Skeletal muscle tissue (tissue), 4 donors: ENCODE results near the gene EPHA6. TPM values are rescaled to one million over a fixed set of nuclear protein-coding genes. Genes with fewer than 3 reads are reported as not detected.

Experiments used
- H3K27ac ChIP-seq: one replicate; pipeline ENCODE4 v1.7.0; 2013; ENCODE audit warnings: mild to moderate bottlenecking, low read depth, low read length, inconsistent platforms
- H3K27me3 ChIP-seq, 3 donors: one replicate each; pipeline ENCODE4 v1.7.0; 2013; ENCODE audit warnings: low read length in 3 of 3; ENCODE audit not compliant: control insufficient read depth in 3 of 3, insufficient read depth in 3 of 3
- H3K36me3 ChIP-seq, 3 donors: one replicate each; pipeline ENCODE4 v1.7.0; 2013; ENCODE audit warnings: low read length in 3 of 3; ENCODE audit not compliant: control insufficient read depth in 3 of 3, insufficient read depth in 3 of 3
- H3K4me1 ChIP-seq, 3 donors: one replicate each; pipeline ENCODE4 v1.7.0; 2013; ENCODE audit warnings: low read length in 3 of 3, mild to moderate bottlenecking in 3 of 3; ENCODE audit not compliant: control insufficient read depth in 3 of 3, insufficient read depth in 3 of 3
- H3K4me3 ChIP-seq, 3 donors: one replicate each; pipeline ENCODE4 v1.7.0; 2013; ENCODE audit warnings: low read length in 3 of 3
- H3K9ac ChIP-seq, 3 donors: one replicate each; pipeline ENCODE4 v1.7.0; 2013; ENCODE audit warnings: low read length in 3 of 3, mild to moderate bottlenecking in 3 of 3, moderate library complexity in 2 of 3, low read depth in 1 of 3
- H3K9me3 ChIP-seq, 3 donors: one replicate each; pipeline ENCODE4 v1.7.0; 2013; ENCODE audit warnings: low read length in 3 of 3; ENCODE audit not compliant: control insufficient read depth in 3 of 3
- total RNA-seq: library from RNA; depleted of rRNA; stranded (reverse); fragments of >200 nt; gene quantifications from one replicate; pipeline ENCODE4 v1.2.3, GENCODE V29; 2014
- donor health status: Osteomylitis.

EPHA6 gene
- total RNA-seq, 1 donor from 2014 or later = 0.52 TPM

DNA sequence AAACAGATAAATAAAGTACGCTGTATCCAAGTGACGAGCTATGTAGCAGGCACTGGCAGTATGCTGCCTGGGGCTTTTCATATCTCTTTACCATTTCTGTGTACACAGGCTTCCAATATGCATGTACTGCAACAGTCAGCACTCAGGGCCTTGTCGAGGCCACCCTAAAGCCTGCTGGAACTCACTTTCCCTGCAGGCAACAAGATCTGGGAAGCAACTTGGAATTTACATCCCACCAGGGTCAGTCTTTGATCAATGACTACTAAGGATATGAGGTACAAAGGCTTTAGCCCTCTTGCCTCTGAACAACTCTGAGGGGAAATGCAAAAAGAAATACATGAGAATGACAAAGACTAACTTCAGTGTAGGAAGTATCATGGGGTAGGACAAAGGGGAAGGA is 848.4 kb downstream of the EPHA6 start:
- Histone ChIP-seq H3K36me3 (no peaks in the 10 kb centered on the region), H3K27ac (no peak overlapping the region), H3K9me3 (no peaks in the 10 kb centered on the region), H3K9ac (no peak overlapping the region), H3K4me1 (no peaks in the 10 kb centered on the region), H3K27me3 (no peaks in the 10 kb centered on the region), H3K4me3 (no peak overlapping the region)

DNA sequence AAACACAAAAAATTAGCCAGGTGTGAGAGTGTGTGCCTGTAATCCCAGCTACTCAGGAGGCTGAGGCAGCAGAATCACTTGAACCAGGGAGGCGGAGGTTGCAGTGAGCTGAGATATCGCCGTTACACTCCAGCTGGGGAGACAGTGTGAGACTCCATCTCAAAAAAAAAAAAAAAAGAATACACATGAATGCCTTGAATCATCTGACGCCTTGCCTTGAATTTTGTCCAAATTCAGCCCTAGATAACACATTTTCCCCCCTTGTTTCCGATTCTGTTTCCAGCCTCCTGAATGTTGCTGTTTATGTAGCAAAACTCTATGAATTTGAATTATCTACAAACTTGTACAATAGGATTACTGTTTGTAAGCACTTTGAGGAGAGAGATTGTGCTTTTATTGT is 851.5 kb downstream of the EPHA6 start:
- Histone ChIP-seq H3K27ac (no peak overlapping the region), H3K4me3 (no peak overlapping the region), H3K9ac (no peak overlapping the region), H3K36me3 (no peaks in the 10 kb centered on the region), H3K4me1 (peaks cover 0 to 2% (median 0%) of the 10 kb centered on the region in 3 donors), H3K27me3 (no peaks in the 10 kb centered on the region), H3K9me3 (no peaks in the 10 kb centered on the region)

DNA sequence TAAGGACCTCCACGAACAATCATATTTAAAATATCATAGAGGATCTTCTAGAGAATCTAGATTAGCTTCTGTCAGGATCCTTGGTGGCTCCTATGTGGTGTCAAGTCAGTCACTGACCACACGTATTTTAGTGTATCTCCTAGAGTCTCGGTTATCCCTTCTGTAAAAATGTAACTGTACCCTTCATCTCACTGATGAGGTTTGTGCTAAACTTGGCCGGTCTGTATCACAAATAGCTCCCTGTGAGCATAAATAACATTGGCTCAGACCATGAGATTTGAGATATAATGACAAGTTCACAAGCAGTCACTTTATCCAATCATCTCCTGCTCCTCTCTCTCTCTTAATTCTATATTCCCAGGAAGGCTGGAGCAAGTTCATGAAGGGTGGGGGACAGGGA is 856.6 kb downstream of the EPHA6 start:
- H3K27me3 ChIP-seq = no peaks in the 10 kb centered on the region

DNA sequence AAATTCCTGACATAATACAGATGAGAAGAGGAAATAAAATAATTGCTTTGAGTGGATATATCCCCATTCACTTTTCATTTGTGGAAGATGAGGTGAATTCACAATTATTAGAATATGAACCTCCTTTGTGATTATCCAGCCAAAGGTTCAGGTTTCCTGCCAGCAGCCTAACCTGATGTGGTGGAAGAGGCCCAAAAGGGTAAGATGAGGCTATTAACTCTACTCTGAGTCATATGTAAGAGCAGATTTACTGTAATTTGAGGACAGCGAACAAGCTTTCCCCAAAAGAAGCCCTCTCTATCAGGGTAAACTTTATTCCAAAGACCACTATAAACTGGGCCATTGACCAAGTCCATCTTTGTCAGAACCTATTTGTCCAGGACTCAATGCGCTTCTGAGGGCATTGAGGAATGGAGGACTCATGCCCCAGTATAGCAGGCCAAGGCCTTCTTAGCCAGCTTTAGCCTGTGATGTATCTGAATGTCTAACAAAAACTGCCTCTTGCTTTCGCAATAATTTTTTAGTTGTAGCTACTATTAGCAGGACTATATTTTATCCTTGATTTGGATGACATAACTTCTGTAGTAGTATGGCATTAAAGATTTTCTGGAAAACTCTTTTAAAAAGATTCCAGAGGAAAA is 859.1 kb downstream of the EPHA6 start:
- Histone ChIP-seq H3K36me3 (no peaks in the 10 kb centered on the region), H3K4me3 (no peak overlapping the region), H3K27ac (no peak overlapping the region), H3K9ac (no peak overlapping the region), H3K9me3 (no peaks in the 10 kb centered on the region), H3K4me1 (peaks cover 0 to 9% (median 3%) of the 10 kb centered on the region in 3 donors), H3K27me3 (no peaks in the 10 kb centered on the region)

More for the DNA sequence above, 856.6 kb downstream of the EPHA6 start:
- Histone ChIP-seq H3K9me3 (no peaks in the 10 kb centered on the region), H3K9ac (no peak overlapping the region), H3K4me3 (no peak overlapping the region), H3K4me1 (peaks cover 0 to 9% (median 3%) of the 10 kb centered on the region in 3 donors), H3K27ac (peak overlapping the region; percentile 13), H3K36me3 (no peaks in the 10 kb centered on the region)

DNA sequence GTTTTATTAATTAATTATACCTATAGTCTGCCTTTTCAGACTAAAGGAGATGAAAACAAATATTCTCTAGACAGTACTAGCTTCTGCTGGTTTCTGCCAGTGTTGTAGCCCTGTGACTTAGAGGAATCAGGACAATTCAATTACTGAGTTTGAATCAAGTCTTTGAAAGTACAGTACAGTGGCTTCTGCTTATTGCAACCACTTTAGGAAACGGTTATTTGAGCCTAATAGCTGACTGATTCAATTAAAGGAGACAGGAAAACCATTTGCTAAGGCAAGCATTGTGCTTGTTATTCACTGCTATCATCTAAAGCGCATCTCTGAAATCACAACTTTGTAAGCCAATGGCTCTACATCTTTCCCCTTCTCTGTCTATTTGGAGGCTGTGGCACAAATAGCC is 860.1 kb downstream of the EPHA6 start:
- H3K9ac ChIP-seq = no peak overlapping the region
- H3K4me3 ChIP-seq = no peak overlapping the region
- H3K9me3 ChIP-seq = no peaks in the 10 kb centered on the region
- H3K27ac ChIP-seq = no peak overlapping the region
- H3K27me3 ChIP-seq = no peaks in the 10 kb centered on the region
- H3K4me1 ChIP-seq = peaks cover 0 to 9% (median 3%) of the 10 kb centered on the region in 3 donors
- no peaks in the 10 kb centered on the region for H3K36me3 ChIP-seq

DNA sequence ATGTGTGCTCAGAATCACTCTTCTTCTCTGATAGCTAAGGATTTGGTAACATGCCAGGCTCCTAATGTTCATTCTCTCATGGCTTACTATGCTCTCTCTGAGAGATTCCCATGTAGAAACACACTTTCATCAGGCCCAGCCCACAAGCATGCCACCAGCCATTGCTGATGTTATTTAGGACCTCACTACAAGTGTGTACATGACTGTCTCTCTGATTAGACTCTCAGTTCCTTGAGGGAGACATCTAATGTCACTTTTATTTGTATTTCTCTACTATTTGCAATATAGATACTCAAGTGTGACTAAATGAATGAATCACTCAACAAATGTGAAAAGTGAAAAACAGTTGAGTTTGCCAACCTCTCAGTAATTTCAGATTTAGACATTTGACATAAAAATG is 865.8 kb downstream of the EPHA6 start:
- Histone ChIP-seq H3K4me1 (no peaks in the 10 kb centered on the region), H3K4me3 (no peak overlapping the region), H3K9ac (no peak overlapping the region), H3K36me3 (no peaks in the 10 kb centered on the region), H3K27ac (no peak overlapping the region), H3K27me3 (no peaks in the 10 kb centered on the region), H3K9me3 (no peaks in the 10 kb centered on the region)

DNA sequence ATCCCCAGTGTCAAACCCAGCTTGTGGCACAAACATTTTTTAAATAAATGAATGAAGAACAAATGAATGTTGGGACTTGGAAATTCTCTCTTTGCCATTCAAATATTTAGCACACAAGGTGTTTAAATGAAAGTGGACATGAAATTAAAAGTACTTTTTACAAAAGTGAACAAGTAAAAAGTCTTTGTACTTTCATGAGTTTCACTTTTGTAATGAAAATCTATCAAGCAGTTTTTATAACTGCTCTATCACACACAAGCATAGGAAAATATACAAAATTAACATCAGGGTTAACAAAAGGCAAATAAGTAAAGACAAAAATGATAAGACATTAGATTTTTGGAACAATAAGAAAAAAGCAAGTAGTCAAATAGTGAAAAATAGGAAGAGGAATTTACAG is 866.3 kb downstream of the EPHA6 start:
- Histone ChIP-seq H3K27me3 (no peaks in the 10 kb centered on the region), H3K4me1 (no peaks in the 10 kb centered on the region), H3K4me3 (no peak overlapping the region), H3K27ac (no peak overlapping the region), H3K9me3 (no peaks in the 10 kb centered on the region), H3K36me3 (no peaks in the 10 kb centered on the region), H3K9ac (no peak overlapping the region)

DNA sequence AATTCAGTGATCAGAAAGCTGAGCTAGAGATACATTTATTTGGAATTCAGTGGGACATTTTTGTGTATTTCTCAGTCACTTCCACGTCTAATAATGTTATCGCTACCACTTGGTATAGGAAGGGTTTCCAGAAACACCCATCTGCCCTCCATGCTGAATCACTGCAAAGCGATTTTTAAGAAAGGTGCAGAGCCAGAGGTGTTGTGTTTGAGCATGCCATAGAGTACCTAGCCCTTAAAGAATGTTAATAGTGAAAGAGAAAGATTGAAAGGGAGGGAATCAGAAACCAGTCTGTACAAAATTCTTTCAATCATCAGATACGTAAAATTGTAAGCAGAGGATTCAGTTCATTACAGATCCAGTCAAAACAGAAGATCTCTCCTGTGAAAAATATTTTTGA is 870.1 kb downstream of the EPHA6 start:
- Histone ChIP-seq H3K9me3 (no peaks in the 10 kb centered on the region), H3K27me3 (no peaks in the 10 kb centered on the region), H3K27ac (no peak overlapping the region), H3K4me1 (peaks cover 0 to 3% (median 0%) of the 10 kb centered on the region in 3 donors), H3K4me3 (no peak overlapping the region), H3K9ac (no peak overlapping the region), H3K36me3 (no peaks in the 10 kb centered on the region)

DNA sequence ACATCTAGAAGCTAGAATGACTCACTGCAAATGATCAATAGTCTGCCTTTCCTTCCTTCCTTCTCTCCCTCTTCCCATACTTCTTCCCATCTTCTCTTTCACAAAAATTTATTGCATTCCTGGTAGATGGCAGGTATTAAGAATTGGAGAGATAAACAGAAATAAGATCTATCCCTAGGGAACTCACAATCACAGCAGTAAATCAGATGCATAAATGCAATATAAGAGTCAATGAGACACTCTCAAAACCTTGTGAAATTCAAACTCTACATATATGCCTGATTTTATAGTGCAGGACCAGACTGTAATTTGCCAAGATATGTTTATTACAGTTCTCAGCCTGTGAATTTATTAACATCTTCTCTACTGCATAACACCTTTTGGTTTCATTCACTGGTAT is 871.9 kb downstream of the EPHA6 start:
- no peak overlapping the region for H3K9ac ChIP-seq
- H3K4me3 ChIP-seq = no peak overlapping the region
- H3K9me3 ChIP-seq = no peaks in the 10 kb centered on the region
- H3K4me1 ChIP-seq = peaks cover 0 to 3% (median 0%) of the 10 kb centered on the region in 3 donors
- no peaks in the 10 kb centered on the region for H3K36me3 ChIP-seq
- no peaks in the 10 kb centered on the region for H3K27me3 ChIP-seq
- no peak overlapping the region for H3K27ac ChIP-seq

DNA sequence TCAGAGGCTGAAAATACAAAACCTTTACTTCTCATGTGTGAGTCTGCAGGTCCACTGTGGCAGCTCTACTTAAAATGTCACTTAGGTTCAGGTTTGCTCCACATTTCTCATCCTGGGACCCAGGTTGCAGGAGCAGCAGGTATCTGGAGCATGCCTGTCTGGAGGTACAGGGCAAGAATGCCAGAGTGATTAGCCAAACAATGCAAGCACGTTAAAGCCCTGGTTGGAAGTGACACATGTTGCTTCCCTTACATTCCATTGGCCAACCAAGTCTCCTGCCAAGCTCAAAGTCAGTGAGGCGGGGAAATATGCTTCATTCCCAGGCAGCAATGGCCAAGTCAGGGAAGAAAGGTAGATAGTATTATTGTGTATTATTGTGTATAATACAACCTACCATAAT is 873.3 kb downstream of the EPHA6 start:
- peaks cover 0 to 3% (median 0%) of the 10 kb centered on the region in 3 donors for H3K4me1 ChIP-seq
- H3K9ac ChIP-seq = no peak overlapping the region

More for the DNA sequence above, 873.3 kb downstream of the EPHA6 start:
- no peaks in the 10 kb centered on the region for H3K36me3 ChIP-seq
- H3K27me3 ChIP-seq = no peaks in the 10 kb centered on the region
- no peaks in the 10 kb centered on the region for H3K9me3 ChIP-seq
- no peak overlapping the region for H3K4me3 ChIP-seq
- no peak overlapping the region for H3K27ac ChIP-seq
